Liver (tissue), 9 donors: Measurements from ENCODE around the gene PHF21B. TPM values are rescaled to one million over a fixed set of nuclear protein-coding genes. Genes with fewer than 3 reads are reported as not detected.

ENCODE experiments used
- DNase-seq: peaks from one replicate; pipeline ENCODE4 v3.0.0-alpha.2; 2017; ENCODE audit warnings: low spot score
- H3K27ac ChIP-seq, 2 donors: one replicate each; pipeline ENCODE4 v1.7.0; 2013; ENCODE audit warnings: inconsistent platforms in 2 of 2, low read length in 2 of 2, control low read depth in 1 of 2, low read depth in 1 of 2, mild to moderate bottlenecking in 1 of 2
- H3K27me3 ChIP-seq, 4 donors: one replicate each; pipeline versions ENCODE4 v1.6.1 to v1.7.0; 2013; ENCODE audit warnings: low read length in 3 of 4, inconsistent platforms in 1 of 4, mild to moderate bottlenecking in 1 of 4, moderate library complexity in 1 of 4; ENCODE audit not compliant: control insufficient read depth in 4 of 4, insufficient read depth in 4 of 4
- H3K36me3 ChIP-seq, 4 donors: one replicate each; pipeline versions ENCODE4 v1.6.1 to v1.7.0; 2013; ENCODE audit warnings: low read length in 3 of 4, mild to moderate bottlenecking in 3 of 4, low read depth in 1 of 4, moderate library complexity in 1 of 4; ENCODE audit not compliant: control insufficient read depth in 4 of 4, insufficient read depth in 3 of 4
- H3K4me1 ChIP-seq, 4 donors: one replicate each; pipeline versions ENCODE4 v1.6.1 to v1.7.0; 2013; ENCODE audit warnings: low read length in 3 of 4, mild to moderate bottlenecking in 3 of 4, moderate library complexity in 1 of 4; ENCODE audit not compliant: control insufficient read depth in 4 of 4, insufficient read depth in 4 of 4
- H3K4me3 ChIP-seq, 3 donors: one replicate each; pipeline versions ENCODE4 v1.6.1 to v1.7.0; 2013; ENCODE audit warnings: low read length in 3 of 3, control low read depth in 1 of 3, low read depth in 1 of 3, mild to moderate bottlenecking in 1 of 3
- H3K9ac ChIP-seq, 2 donors: one replicate each; pipeline ENCODE4 v1.7.0; 2013; ENCODE audit warnings: low read length in 2 of 2, mild to moderate bottlenecking in 2 of 2, moderate library complexity in 2 of 2, control low read depth in 1 of 2, low read depth in 1 of 2
- H3K9me3 ChIP-seq, 4 donors: one replicate each; pipeline versions ENCODE4 v1.6.1 to v1.7.0; 2013; ENCODE audit warnings: low read length in 3 of 4; ENCODE audit not compliant: control insufficient read depth in 4 of 4
- EGR1 ChIP-seq, 2 donors: IDR thresholded peaks; 2 replicates each; pipeline ENCODE4 v1.6.1; 2016 to 2018; ENCODE audit warnings: antibody characterized with exemption in 2 of 2, low read depth in 2 of 2
- FOXA1 ChIP-seq: IDR thresholded peaks from 2 replicates; pipeline ENCODE4 v1.6.1; 2016; ENCODE audit warnings: antibody characterized with exemption
- FOXA2 ChIP-seq: IDR thresholded peaks from 2 replicates; pipeline ENCODE4 v1.6.1; 2016; ENCODE audit warnings: antibody characterized with exemption
- GABPA ChIP-seq, 2 donors: IDR thresholded peaks in 1 of 2; conservative IDR thresholded peaks in 1 of 2; 2 replicates each; pipeline ENCODE4 v1.6.1; 2016; ENCODE audit warnings: antibody characterized with exemption in 2 of 2, mild to moderate bottlenecking in 1 of 2, moderate library complexity in 1 of 2
- HNF4A ChIP-seq, 2 donors: conservative IDR thresholded peaks; 2 replicates each; pipeline ENCODE4 v1.6.1; 2016; ENCODE audit warnings: antibody characterized with exemption in 2 of 2, mild to moderate bottlenecking in 2 of 2
- HNF4G ChIP-seq: IDR thresholded peaks from 2 replicates; pipeline ENCODE4 v1.6.1; 2016; ENCODE audit warnings: antibody characterized with exemption
- JUND ChIP-seq, 2 donors: IDR thresholded peaks; 2 replicates each; pipeline ENCODE4 v1.6.1; 2016; ENCODE audit warnings: antibody characterized with exemption in 2 of 2
- NR2F2 ChIP-seq: IDR thresholded peaks from 2 replicates; pipeline ENCODE4 v1.6.1; 2016; ENCODE audit warnings: antibody characterized with exemption
- RAD21 ChIP-seq, 2 donors: IDR thresholded peaks; 2 replicates each; pipeline ENCODE4 v1.6.1; 2016; ENCODE audit warnings: antibody characterized with exemption in 2 of 2, mild to moderate bottlenecking in 2 of 2
- RXRA ChIP-seq, 2 donors: IDR thresholded peaks; 2 replicates each; pipeline ENCODE4 v1.6.1; 2017 to 2018; ENCODE audit warnings: antibody characterized with exemption in 2 of 2, mild to moderate bottlenecking in 1 of 2
- SP1 ChIP-seq: IDR thresholded peaks from 2 replicates; pipeline ENCODE4 v1.6.1; 2018; ENCODE audit warnings: antibody characterized with exemption, mild to moderate bottlenecking
- TAF1 ChIP-seq: conservative IDR thresholded peaks from 2 replicates; pipeline ENCODE4 v1.6.1; 2016; ENCODE audit warnings: antibody characterized with exemption, mild to moderate bottlenecking
- YY1 ChIP-seq: IDR thresholded peaks from 2 replicates; pipeline ENCODE4 v1.6.1; 2016; ENCODE audit warnings: antibody characterized with exemption, mild to moderate bottlenecking
- WGBS: extraction: QIAGEN DNeasy Blood & Tissue Kit; methylation state at CpG from one replicate; pipeline ENCODE4 v1.1.7; 2013; 5-methylcytosine and 5-hydroxymethylcytosine counted together
- polyA plus RNA-seq, 2 donors: library from polyadenylated mRNA; stranded (reverse) in 1 of 2; unstranded in 1 of 2; fragments of 200-250 nt in 1 of 2; fragments of >200 nt in 1 of 2; fragmentation: Nextera tagmentation in 1 of 2; extraction: Ambion mirVana in 1 of 2; gene quantifications; one replicate each; pipeline versions ENCODE4 v1.2.1 to v1.2.3, GENCODE V29; 2013 to 2015
- total RNA-seq, 2 donors: library from RNA; depleted of rRNA; stranded (reverse); fragments of >200 nt; gene quantifications; one replicate each; pipeline ENCODE4 v1.2.3, GENCODE V29; 2014
- TF ChIP-seq, protein P1 (sequence below): IDR thresholded peaks from 2 replicates; pipeline ENCODE4 v1.6.1; 2016; ENCODE audit warnings: antibody characterized with exemption, mild to moderate bottlenecking
- TF ChIP-seq, protein P2 (sequence below): IDR thresholded peaks from 2 replicates; pipeline ENCODE4 v1.6.1; 2016; ENCODE audit warnings: antibody characterized with exemption
- TF ChIP-seq, protein P3 (sequence below): fragments of 150-350 bp; IDR thresholded peaks from 2 replicates; pipeline ENCODE4 v1.5.1; 2017; ENCODE audit warnings: improper control_type of control experiment, low read depth, low read length; ENCODE audit not compliant: missing input control
- TF ChIP-seq, protein P4 (sequence below): IDR thresholded peaks from 2 replicates; pipeline ENCODE4 v1.6.1; 2016; ENCODE audit warnings: antibody characterized with exemption
- TF ChIP-seq, protein P5 (sequence below): IDR thresholded peaks from 2 replicates; pipeline ENCODE4 v1.6.1; 2016; ENCODE audit warnings: antibody characterized with exemption
- donor health status: healthy.
- donor health status: healthy.
- donor health status: healthy.
- donor health status: healthy.
- donor health status: healthy.

PHF21B gene
- total and polyA plus RNA-seq, 4 donors: not detected

DNA sequence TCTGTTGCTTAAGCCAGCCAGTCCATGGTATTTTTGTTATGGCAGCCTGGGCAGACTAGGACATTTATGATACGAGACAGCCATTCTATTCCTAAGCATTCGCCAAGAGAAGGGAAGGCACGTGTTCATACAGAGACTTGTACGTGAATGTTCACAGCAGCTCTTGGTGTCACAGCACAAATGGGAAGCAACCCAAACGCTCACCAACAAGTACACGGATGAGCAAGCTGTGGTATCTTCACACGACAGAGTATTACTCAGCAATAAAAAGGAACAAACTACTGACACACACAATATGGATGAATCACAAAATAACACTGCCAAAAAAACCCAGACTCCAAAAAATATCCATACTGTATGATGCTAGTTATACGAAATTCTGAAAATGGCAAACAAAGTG, 85.1 kb downstream of the PHF21B start:
- peaks cover 0 to 3% (median 0%) of the 10 kb centered on the region in 4 donors for H3K9me3 ChIP-seq
- WGBS: 83% methylated on average over 8 of the region's 8 CpGs
- no peaks in the 10 kb centered on the region for H3K4me1 ChIP-seq
- no peak for DNase-seq
- no peak overlapping the region for H3K27ac ChIP-seq
- H3K9ac ChIP-seq: no peak overlapping the region
- TF ChIP-seq, protein P1, sequence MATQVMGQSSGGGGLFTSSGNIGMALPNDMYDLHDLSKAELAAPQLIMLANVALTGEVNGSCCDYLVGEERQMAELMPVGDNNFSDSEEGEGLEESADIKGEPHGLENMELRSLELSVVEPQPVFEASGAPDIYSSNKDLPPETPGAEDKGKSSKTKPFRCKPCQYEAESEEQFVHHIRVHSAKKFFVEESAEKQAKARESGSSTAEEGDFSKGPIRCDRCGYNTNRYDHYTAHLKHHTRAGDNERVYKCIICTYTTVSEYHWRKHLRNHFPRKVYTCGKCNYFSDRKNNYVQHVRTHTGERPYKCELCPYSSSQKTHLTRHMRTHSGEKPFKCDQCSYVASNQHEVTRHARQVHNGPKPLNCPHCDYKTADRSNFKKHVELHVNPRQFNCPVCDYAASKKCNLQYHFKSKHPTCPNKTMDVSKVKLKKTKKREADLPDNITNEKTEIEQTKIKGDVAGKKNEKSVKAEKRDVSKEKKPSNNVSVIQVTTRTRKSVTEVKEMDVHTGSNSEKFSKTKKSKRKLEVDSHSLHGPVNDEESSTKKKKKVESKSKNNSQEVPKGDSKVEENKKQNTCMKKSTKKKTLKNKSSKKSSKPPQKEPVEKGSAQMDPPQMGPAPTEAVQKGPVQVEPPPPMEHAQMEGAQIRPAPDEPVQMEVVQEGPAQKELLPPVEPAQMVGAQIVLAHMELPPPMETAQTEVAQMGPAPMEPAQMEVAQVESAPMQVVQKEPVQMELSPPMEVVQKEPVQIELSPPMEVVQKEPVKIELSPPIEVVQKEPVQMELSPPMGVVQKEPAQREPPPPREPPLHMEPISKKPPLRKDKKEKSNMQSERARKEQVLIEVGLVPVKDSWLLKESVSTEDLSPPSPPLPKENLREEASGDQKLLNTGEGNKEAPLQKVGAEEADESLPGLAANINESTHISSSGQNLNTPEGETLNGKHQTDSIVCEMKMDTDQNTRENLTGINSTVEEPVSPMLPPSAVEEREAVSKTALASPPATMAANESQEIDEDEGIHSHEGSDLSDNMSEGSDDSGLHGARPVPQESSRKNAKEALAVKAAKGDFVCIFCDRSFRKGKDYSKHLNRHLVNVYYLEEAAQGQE: no peak
- no peak for TF ChIP-seq GABPA (IDR thresholded peaks at IDR 0.05 in 1 of 2, conservative IDR thresholded peaks at IDR 0.05 in 1 of 2)
- no peak for TF ChIP-seq HNF4G
- no peak for TF ChIP-seq TAF1
- TF ChIP-seq, protein P2, sequence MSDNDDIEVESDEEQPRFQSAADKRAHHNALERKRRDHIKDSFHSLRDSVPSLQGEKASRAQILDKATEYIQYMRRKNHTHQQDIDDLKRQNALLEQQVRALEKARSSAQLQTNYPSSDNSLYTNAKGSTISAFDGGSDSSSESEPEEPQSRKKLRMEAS: no peak
- TF ChIP-seq, protein P3, sequence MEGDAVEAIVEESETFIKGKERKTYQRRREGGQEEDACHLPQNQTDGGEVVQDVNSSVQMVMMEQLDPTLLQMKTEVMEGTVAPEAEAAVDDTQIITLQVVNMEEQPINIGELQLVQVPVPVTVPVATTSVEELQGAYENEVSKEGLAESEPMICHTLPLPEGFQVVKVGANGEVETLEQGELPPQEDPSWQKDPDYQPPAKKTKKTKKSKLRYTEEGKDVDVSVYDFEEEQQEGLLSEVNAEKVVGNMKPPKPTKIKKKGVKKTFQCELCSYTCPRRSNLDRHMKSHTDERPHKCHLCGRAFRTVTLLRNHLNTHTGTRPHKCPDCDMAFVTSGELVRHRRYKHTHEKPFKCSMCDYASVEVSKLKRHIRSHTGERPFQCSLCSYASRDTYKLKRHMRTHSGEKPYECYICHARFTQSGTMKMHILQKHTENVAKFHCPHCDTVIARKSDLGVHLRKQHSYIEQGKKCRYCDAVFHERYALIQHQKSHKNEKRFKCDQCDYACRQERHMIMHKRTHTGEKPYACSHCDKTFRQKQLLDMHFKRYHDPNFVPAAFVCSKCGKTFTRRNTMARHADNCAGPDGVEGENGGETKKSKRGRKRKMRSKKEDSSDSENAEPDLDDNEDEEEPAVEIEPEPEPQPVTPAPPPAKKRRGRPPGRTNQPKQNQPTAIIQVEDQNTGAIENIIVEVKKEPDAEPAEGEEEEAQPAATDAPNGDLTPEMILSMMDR: no peak
- TF ChIP-seq FOXA2: no peak
- TF ChIP-seq RAD21 (IDR thresholded peaks at IDR 0.05): no peak
- TF ChIP-seq SP1: no peak
- no peak for TF ChIP-seq JUND (IDR thresholded peaks at IDR 0.05)
- TF ChIP-seq EGR1 (IDR thresholded peaks at IDR 0.05; ENCODE audit: low read depth in 2 of 2): no peak
- TF ChIP-seq YY1: no peak
- TF ChIP-seq, protein P4, sequence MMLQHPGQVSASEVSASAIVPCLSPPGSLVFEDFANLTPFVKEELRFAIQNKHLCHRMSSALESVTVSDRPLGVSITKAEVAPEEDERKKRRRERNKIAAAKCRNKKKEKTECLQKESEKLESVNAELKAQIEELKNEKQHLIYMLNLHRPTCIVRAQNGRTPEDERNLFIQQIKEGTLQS: no peak
- TF ChIP-seq HNF4A (conservative IDR thresholded peaks at IDR 0.05): no peak
- no peak for TF ChIP-seq NR2F2
- TF ChIP-seq FOXA1: no peak
- no peak for TF ChIP-seq RXRA (IDR thresholded peaks at IDR 0.05)
- TF ChIP-seq, protein P5, sequence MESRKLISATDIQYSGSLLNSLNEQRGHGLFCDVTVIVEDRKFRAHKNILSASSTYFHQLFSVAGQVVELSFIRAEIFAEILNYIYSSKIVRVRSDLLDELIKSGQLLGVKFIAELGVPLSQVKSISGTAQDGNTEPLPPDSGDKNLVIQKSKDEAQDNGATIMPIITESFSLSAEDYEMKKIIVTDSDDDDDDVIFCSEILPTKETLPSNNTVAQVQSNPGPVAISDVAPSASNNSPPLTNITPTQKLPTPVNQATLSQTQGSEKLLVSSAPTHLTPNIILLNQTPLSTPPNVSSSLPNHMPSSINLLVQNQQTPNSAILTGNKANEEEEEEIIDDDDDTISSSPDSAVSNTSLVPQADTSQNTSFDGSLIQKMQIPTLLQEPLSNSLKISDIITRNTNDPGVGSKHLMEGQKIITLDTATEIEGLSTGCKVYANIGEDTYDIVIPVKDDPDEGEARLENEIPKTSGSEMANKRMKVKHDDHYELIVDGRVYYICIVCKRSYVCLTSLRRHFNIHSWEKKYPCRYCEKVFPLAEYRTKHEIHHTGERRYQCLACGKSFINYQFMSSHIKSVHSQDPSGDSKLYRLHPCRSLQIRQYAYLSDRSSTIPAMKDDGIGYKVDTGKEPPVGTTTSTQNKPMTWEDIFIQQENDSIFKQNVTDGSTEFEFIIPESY: no peak
- no peaks in the 10 kb centered on the region for H3K27me3 ChIP-seq
- H3K36me3 ChIP-seq: no peaks in the 10 kb centered on the region
- H3K4me3 ChIP-seq: no peak overlapping the region
